Ovary (tissue), 9 donors: ENCODE data around the gene DUOX1. TPM values are rescaled to one million over a fixed set of nuclear protein-coding genes. Genes with fewer than 3 reads are reported as not detected.

Experiments
- DNase-seq, 5 donors: peaks; one replicate each; pipeline ENCODE4 v3.0.0-alpha.2; 2019 to 2020
- H3K27ac ChIP-seq, 2 donors: fragments of 200-600 bp; one replicate each; pipeline versions ENCODE4 v1.5.1 to v1.8.0; 2019 to 2022
- H3K27me3 ChIP-seq: fragments of 200-600 bp; one replicate; pipeline ENCODE4 v1.8.0; 2022
- H3K36me3 ChIP-seq: fragments of 200-600 bp; sonication (generic); one replicate; pipeline ENCODE4 v1.5.1; 2019
- H3K4me1 ChIP-seq: one replicate; pipeline ENCODE4 v1.8.1; 2013; ENCODE audit warnings: mild to moderate bottlenecking, moderate library complexity; ENCODE audit not compliant: insufficient read depth
- H3K4me3 ChIP-seq: fragments of 200-600 bp; sonication (generic); one replicate; pipeline ENCODE4 v1.5.1; 2017
- H3K9me3 ChIP-seq, 2 donors: fragments of 200-600 bp in 1 of 2; sonication (generic) in 1 of 2; one replicate each; pipeline versions ENCODE4 v1.5.1 to v1.8.1; 2013 to 2019; ENCODE audit warnings: mild to moderate bottlenecking in 1 of 2, moderate library complexity in 1 of 2
- EP300 ChIP-seq: sonication (generic); formaldehyde crosslinking; IDR thresholded peaks from one replicate; pipeline ENCODE4 v1.6.1; 2017; ENCODE audit warnings: antibody characterized with exemption
- POLR2A ChIP-seq: fragments of 450-650 bp; IDR thresholded peaks from one replicate; pipeline ENCODE4 v1.6.1; 2017; ENCODE audit warnings: antibody characterized with exemption, mild to moderate bottlenecking, moderate library complexity
- whole genome bisulfite sequencing, 3 donors: extraction: QIAGEN DNeasy Blood & Tissue Kit in 1 of 3; methylation state at CpG; one replicate each; pipeline versions ENCODE4 v1.1.5 to v1.1.7; 2013 to 2017; 5-methylcytosine and 5-hydroxymethylcytosine counted together
- intact Hi-C, 4 donors: fragments of 100-400 bp; cut with DNase I; formaldehyde crosslinking; loops; one replicate each; pipeline versions ENCODE4 v1.11.0 to v1.15.1; 2022 to 2023
- polyA plus RNA-seq, 2 donors: library from polyadenylated mRNA; stranded (reverse); fragments of 200-250 nt in 1 of 2; fragments of 350-450 nt in 1 of 2; fragmentation: Illumina TruSeq in 1 of 2; extraction: RNeasy Lipid Tissue Mini Kit (QIAGEN cat#74804) in 1 of 2; gene quantifications; one replicate each; pipeline ENCODE4 v1.2.3, GENCODE V29; 2013 to 2014
- total RNA-seq, 7 donors: library from RNA; depleted of rRNA in 2 of 7; stranded (reverse); fragments of >200 nt in 2 of 7; fragmentation: NEBNext Ultra II Directional in 3 of 7; extraction: Animal tissue kit (Norgen Biotek cat#: 25700) in 3 of 7; gene quantifications; one replicate each; pipeline versions ENCODE4 v1.1.0 to v1.2.4, GENCODE V29; 2016 to 2023
- TF ChIP-seq, protein P1 (sequence below), 3 donors: fragments of 450-650 bp in 2 of 3; fragments of 200-600 bp in 1 of 3; IDR thresholded peaks; one replicate each; pipeline versions ENCODE4 v1.5.1 to v1.8.0; 2016 to 2022; ENCODE audit warnings: antibody characterized with exemption in 3 of 3, mild to moderate bottlenecking in 1 of 3
- donor health status: DM: no; HTN: no; CAD: no; lungs with moderate emphysema.
- donor health status: DM: no; HTN: no; CAD: no.
- donor health status: Bipolar disorder and iron deficiency.
- donor health status: DM: yes; HTN: yes; CAD: no.
- donor health status: DM: no; HTN: no; CAD: no.
- donor health status: DM: yes; HTN: yes; CAD: no.

The DUOX1 gene
- total and polyA plus RNA-seq, 9 donors = 0.23 to 9.2 (median 1.4) TPM

DNA sequence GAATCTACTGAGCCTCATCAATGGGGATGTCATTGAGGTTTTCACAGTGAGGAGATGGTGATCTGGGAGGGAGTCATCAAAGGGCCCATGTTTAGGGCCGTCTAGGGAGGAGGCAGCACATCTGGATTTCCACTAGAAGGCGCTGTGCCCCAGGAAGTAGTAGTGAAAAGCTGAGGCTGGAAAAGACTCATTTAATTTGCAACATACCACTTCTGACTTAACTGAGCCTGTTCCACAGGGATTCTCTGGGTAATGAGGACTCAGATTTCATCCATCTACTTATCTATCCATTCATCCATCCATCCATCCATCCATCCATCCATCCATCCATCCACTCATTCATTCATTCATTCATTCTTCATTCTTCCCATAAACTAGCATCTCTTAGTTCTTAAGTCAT, 75.4 kb downstream of the DUOX1 start:
- Histone ChIP-seq H3K27me3 (no peaks in the 10 kb centered on the region), H3K4me1 (no peaks in the 10 kb centered on the region), H3K4me3 (no peak overlapping the region), H3K9me3 (no peaks in the 10 kb centered on the region), H3K27ac (no peak overlapping the region), H3K36me3 (no peaks in the 10 kb centered on the region)
- intact Hi-C loops = loop anchor here in 1 of 4 donors (10.0 kb wide), 1 partner anchor 80 kb away; no protein-coding TSS in a partner anchor
- TF ChIP-seq, protein P1, sequence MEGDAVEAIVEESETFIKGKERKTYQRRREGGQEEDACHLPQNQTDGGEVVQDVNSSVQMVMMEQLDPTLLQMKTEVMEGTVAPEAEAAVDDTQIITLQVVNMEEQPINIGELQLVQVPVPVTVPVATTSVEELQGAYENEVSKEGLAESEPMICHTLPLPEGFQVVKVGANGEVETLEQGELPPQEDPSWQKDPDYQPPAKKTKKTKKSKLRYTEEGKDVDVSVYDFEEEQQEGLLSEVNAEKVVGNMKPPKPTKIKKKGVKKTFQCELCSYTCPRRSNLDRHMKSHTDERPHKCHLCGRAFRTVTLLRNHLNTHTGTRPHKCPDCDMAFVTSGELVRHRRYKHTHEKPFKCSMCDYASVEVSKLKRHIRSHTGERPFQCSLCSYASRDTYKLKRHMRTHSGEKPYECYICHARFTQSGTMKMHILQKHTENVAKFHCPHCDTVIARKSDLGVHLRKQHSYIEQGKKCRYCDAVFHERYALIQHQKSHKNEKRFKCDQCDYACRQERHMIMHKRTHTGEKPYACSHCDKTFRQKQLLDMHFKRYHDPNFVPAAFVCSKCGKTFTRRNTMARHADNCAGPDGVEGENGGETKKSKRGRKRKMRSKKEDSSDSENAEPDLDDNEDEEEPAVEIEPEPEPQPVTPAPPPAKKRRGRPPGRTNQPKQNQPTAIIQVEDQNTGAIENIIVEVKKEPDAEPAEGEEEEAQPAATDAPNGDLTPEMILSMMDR (IDR thresholded peaks at IDR 0.05) = peak in 2 of 3 donors; percentile 13 to 23
- TF ChIP-seq EP300 = no peak
- peak in 2 of 5 donors; percentile 22 to 36 for DNase-seq
- WGBS, 3 donors = 0 to 9% (median 6%) methylated on average over 2 of the region's 2 CpGs

DNA sequence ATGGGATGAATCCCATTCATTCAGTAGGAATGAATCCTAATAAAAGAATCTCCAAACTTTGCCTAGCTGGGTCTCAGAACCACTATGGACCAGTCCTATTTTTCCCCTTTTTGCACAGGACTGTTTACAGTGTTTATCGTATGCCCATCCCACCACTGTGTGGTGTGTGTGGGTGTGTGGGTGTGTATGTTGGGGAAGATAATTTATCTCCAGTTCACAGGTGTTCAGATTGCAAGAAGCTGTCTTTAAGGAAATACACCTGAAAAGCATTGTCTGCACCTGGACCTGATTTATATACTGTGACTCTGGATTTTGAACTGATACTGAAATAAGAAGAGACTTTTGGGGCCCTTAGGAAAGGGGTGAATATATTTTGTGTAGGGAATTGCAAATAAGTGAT, 82.7 kb downstream of the DUOX1 start:
- no peaks in the 10 kb centered on the region for H3K9me3 ChIP-seq
- no peaks in the 10 kb centered on the region for H3K27me3 ChIP-seq
- no peaks in the 10 kb centered on the region for H3K36me3 ChIP-seq
- intact Hi-C loops = loop anchor here in 1 of 4 donors (10.0 kb wide), 1 partner anchor 52 kb away; no protein-coding TSS in a partner anchor
- no peak for DNase-seq
- no peak overlapping the region for H3K27ac ChIP-seq
- TF ChIP-seq POLR2A (no peak), EP300 (no peak)
- TF ChIP-seq, protein P1 (IDR thresholded peaks at IDR 0.05) = no peak
- no peaks in the 10 kb centered on the region for H3K4me1 ChIP-seq
- whole genome bisulfite sequencing, 3 donors = 83 to 93% (median 89%) methylated on average over 1 of the region's 1 CpG
- no peak overlapping the region for H3K4me3 ChIP-seq

Other genes with a start within 250 kb of the DUOX1 start
- 1 to 10 TPM in 1 of 7 donors, not detected in 6; 1.8 TPM for gene TERB2, start 173.3 kb upstream of the DUOX1 start, total RNA-seq
- gene TERB2, start 173.3 kb upstream of the DUOX1 start, polyA plus RNA-seq = not detected
- 10 to 100 TPM in 3 of 7 donors, 1 to 10 TPM in 4; 3.9 to 10.4 (median 8.3) TPM for gene SORD, start 106.8 kb upstream of the DUOX1 start, total RNA-seq
- 10 to 100 TPM in 1 of 2 donors, 1 to 10 TPM in 1; 4.3 to 25.0 TPM for gene SORD, start 106.8 kb upstream of the DUOX1 start, polyA plus RNA-seq
- 1 to 10 TPM in 1 of 7 donors, under 1 TPM in 6; 0.05 to 1.1 (median 0.63) TPM for gene DUOX2, start 15.8 kb upstream of the DUOX1 start, total RNA-seq
- gene DUOX2, start 15.8 kb upstream of the DUOX1 start, polyA plus RNA-seq = 1 to 10 TPM in 1 of 2 donors, under 1 TPM in 1; 0.30 to 1.6 TPM
- under 1 TPM in 1 of 7 donors, not detected in 6; 0.18 TPM for gene DUOXA2, start 15.7 kb upstream of the DUOX1 start, total RNA-seq
- under 1 TPM in 1 of 2 donors, not detected in 1; 0.17 TPM for gene DUOXA2, start 15.7 kb upstream of the DUOX1 start, polyA plus RNA-seq
- 1 to 10 TPM in 4 of 7 donors, under 1 TPM in 3; 0.30 to 4.1 (median 1.2) TPM for gene DUOXA1, start 115 bp upstream of the DUOX1 start, total RNA-seq
- under 1 TPM; 0.51 to 0.77 TPM for gene DUOXA1, start 115 bp upstream of the DUOX1 start, polyA plus RNA-seq
- 10 to 100 TPM; 18.3 to 45.3 (median 30.5) TPM for gene SHF, start 58.0 kb downstream of the DUOX1 start, total RNA-seq
- gene SHF, start 58.0 kb downstream of the DUOX1 start, polyA plus RNA-seq = 10 to 100 TPM; 17.5 to 31.2 TPM
- under 1 TPM in 3 of 7 donors, not detected in 4; 0.12 to 0.31 (median 0.17) TPM for gene SLC28A2, start 122.2 kb downstream of the DUOX1 start, total RNA-seq
- gene SLC28A2, start 122.2 kb downstream of the DUOX1 start, polyA plus RNA-seq = under 1 TPM in 1 of 2 donors, not detected in 1; 0.06 TPM
- 100 to 1,000 TPM in 6 of 7 donors, 10 to 100 TPM in 1; 43.6 to 218 (median 160) TPM for gene GATM, start 248.6 kb downstream of the DUOX1 start, total RNA-seq
- 100 to 1,000 TPM; 104 to 116 TPM for gene GATM, start 248.6 kb downstream of the DUOX1 start, polyA plus RNA-seq